Large intestine (tissue), 3 donors: ENCODE results near the gene CFAP299. TPM values are rescaled to one million over a fixed set of nuclear protein-coding genes. Genes with fewer than 3 reads are reported as not detected.
"Not testable (repeated sequence)": the region's sequence is repeated elsewhere in the genome, so short reads cannot be mapped to it uniquely, and the experiment has no call there.

Experiments used
- DNase-seq, 2 donors: peaks; one replicate each; pipeline versions ENCODE4 v3.0.0 to v3.0.0-alpha.2; 2013
- H3K27ac ChIP-seq: one replicate; pipeline ENCODE4 v1.5.1; 2013; ENCODE audit warnings: low read length
- H3K27me3 ChIP-seq: 2 replicates; pipeline ENCODE4 v1.6.1; 2013; ENCODE audit warnings: low read length; ENCODE audit not compliant: control insufficient read depth, insufficient read depth
- H3K36me3 ChIP-seq: 2 replicates; pipeline ENCODE4 v1.6.1; 2013; ENCODE audit warnings: low read length; ENCODE audit not compliant: control insufficient read depth, insufficient read depth
- H3K4me1 ChIP-seq: one replicate; pipeline ENCODE4 v1.6.1; 2013; ENCODE audit warnings: low read length; ENCODE audit not compliant: control insufficient read depth, insufficient read depth
- H3K4me3 ChIP-seq: one replicate; pipeline ENCODE4 v1.5.1; 2013; ENCODE audit warnings: low read length
- H3K9me3 ChIP-seq: one replicate; pipeline ENCODE4 v1.6.1; 2013; ENCODE audit warnings: mild to moderate bottlenecking, low read depth, low read length, moderate library complexity; ENCODE audit not compliant: control insufficient read depth
- WGBS: methylation state at CpG from one replicate; pipeline ENCODE4 v1.1.5; 2013; ENCODE audit warnings: low lambda C conversion rate; ENCODE audit not compliant: insufficient coverage; 5-methylcytosine and 5-hydroxymethylcytosine counted together
- polyA plus RNA-seq: library from polyadenylated mRNA; unstranded; fragments of 120-200 nt; gene quantifications from one replicate; pipeline ENCODE4 v1.2.1, GENCODE V29; 2013

Gene CFAP299
- polyA plus RNA-seq, 1 donor, result 0.16 TPM

- DNase-seq, result peak; percentile 9 to 14
- not testable (repeated sequence) for H3K9me3 ChIP-seq, H3K4me3 ChIP-seq, H3K4me1 ChIP-seq, H3K27ac ChIP-seq, H3K36me3 ChIP-seq, H3K27me3 ChIP-seq
- 39% methylated on average over 3 of the region's 14 CpGs for WGBS
Observed at GRCh38 chr4:80439294-80440061, 103.9 kb downstream of the CFAP299 start.

GRCh38 chr4:80446248-80446647 is 110.7 kb downstream of the CFAP299 start:
- Histone ChIP-seq H3K9me3 (no peaks in the 10 kb centered on the region), H3K4me3 (no peak overlapping the region), H3K4me1 (no peaks in the 10 kb centered on the region), H3K27ac (no peak overlapping the region), H3K36me3 (no peaks in the 10 kb centered on the region), H3K27me3 (no peaks in the 10 kb centered on the region)
- no peak for DNase-seq

- no CpG with 5 or more reads among the region's 1 CpG for WGBS
- Histone ChIP-seq H3K9me3 (no peaks in the 10 kb centered on the region), H3K27ac (no peak overlapping the region), H3K4me3 (no peak overlapping the region), H3K36me3 (no peaks in the 10 kb centered on the region), H3K27me3 (no peaks in the 10 kb centered on the region), H3K4me1 (no peaks in the 10 kb centered on the region)
- no peak for DNase-seq
Observed at GRCh38 chr4:80446664-80447063, 111.1 kb downstream of the CFAP299 start.

GRCh38 chr4:80447493-80447892 is 112.0 kb downstream of the CFAP299 start:
- no peak overlapping the region for H3K27ac ChIP-seq
- no peaks in the 10 kb centered on the region for H3K9me3 ChIP-seq
- H3K4me1 ChIP-seq, result no peaks in the 10 kb centered on the region
- no peak overlapping the region for H3K4me3 ChIP-seq
- DNase-seq, result no peak
- no peaks in the 10 kb centered on the region for H3K27me3 ChIP-seq
- WGBS, result 100% methylated on average over 1 of the region's 9 CpGs
- no peaks in the 10 kb centered on the region for H3K36me3 ChIP-seq

GRCh38 chr4:80448056-80448455 is 112.5 kb downstream of the CFAP299 start:
- Histone ChIP-seq H3K36me3 (no peaks in the 10 kb centered on the region), H3K4me3 (no peak overlapping the region), H3K27me3 (no peaks in the 10 kb centered on the region), H3K9me3 (no peaks in the 10 kb centered on the region), H3K4me1 (no peaks in the 10 kb centered on the region), H3K27ac (no peak overlapping the region)
- no CpG with 5 or more reads among the region's 1 CpG for WGBS
- DNase-seq, result no peak

GRCh38 chr4:80452055-80452454 is 116.5 kb downstream of the CFAP299 start:
- no peak for DNase-seq
- H3K27ac ChIP-seq, result no peak overlapping the region
- H3K4me3 ChIP-seq, result no peak overlapping the region
- H3K36me3 ChIP-seq, result no peaks in the 10 kb centered on the region
- no peaks in the 10 kb centered on the region for H3K9me3 ChIP-seq
- H3K4me1 ChIP-seq, result no peaks in the 10 kb centered on the region
- WGBS, result 71% methylated on average over 1 of the region's 2 CpGs
- no peaks in the 10 kb centered on the region for H3K27me3 ChIP-seq

GRCh38 chr4:80452768-80453167 is 117.2 kb downstream of the CFAP299 start:
- Histone ChIP-seq H3K4me1 (no peaks in the 10 kb centered on the region), H3K36me3 (no peaks in the 10 kb centered on the region), H3K27me3 (no peaks in the 10 kb centered on the region), H3K27ac (no peak overlapping the region), H3K4me3 (no peak overlapping the region), H3K9me3 (no peaks in the 10 kb centered on the region)
- WGBS, result 57% methylated on average over 1 of the region's 4 CpGs
- no peak for DNase-seq

- no peaks in the 10 kb centered on the region for H3K4me1 ChIP-seq
- H3K9me3 ChIP-seq, result no peaks in the 10 kb centered on the region
- no peak overlapping the region for H3K4me3 ChIP-seq
- H3K27ac ChIP-seq, result no peak overlapping the region
- DNase-seq, result no peak
- H3K27me3 ChIP-seq, result no peaks in the 10 kb centered on the region
- no peaks in the 10 kb centered on the region for H3K36me3 ChIP-seq
- 100% methylated on average over 1 of the region's 2 CpGs for WGBS
Observed at GRCh38 chr4:80454040-80454439, 118.5 kb downstream of the CFAP299 start.

GRCh38 chr4:80454556-80454955 is 119.0 kb downstream of the CFAP299 start:
- Histone ChIP-seq H3K4me1 (no peaks in the 10 kb centered on the region), H3K4me3 (no peak overlapping the region), H3K9me3 (no peaks in the 10 kb centered on the region), H3K27ac (no peak overlapping the region), H3K36me3 (no peaks in the 10 kb centered on the region), H3K27me3 (no peaks in the 10 kb centered on the region)
- WGBS, result no CpG with 5 or more reads among the region's 1 CpG
- DNase-seq, result no peak

GRCh38 chr4:80459918-80460473 is 124.5 kb downstream of the CFAP299 start:
- DNase-seq, result no peak
- no peaks in the 10 kb centered on the region for H3K4me1 ChIP-seq
- no peak overlapping the region for H3K4me3 ChIP-seq
- no CpG with 5 or more reads among the region's 1 CpG for WGBS
- H3K27ac ChIP-seq, result no peak overlapping the region
- no peaks in the 10 kb centered on the region for H3K9me3 ChIP-seq
- H3K27me3 ChIP-seq, result no peaks in the 10 kb centered on the region
- no peaks in the 10 kb centered on the region for H3K36me3 ChIP-seq

- H3K4me1 ChIP-seq, result no peaks in the 10 kb centered on the region
- no CpG with 5 or more reads among the region's 1 CpG for WGBS
- DNase-seq, result no peak
- H3K27ac ChIP-seq, result no peak overlapping the region
- H3K4me3 ChIP-seq, result no peak overlapping the region
- H3K9me3 ChIP-seq, result no peaks in the 10 kb centered on the region
- H3K27me3 ChIP-seq, result no peaks in the 10 kb centered on the region
- no peaks in the 10 kb centered on the region for H3K36me3 ChIP-seq
Observed at GRCh38 chr4:80461412-80461811, 125.9 kb downstream of the CFAP299 start.
